Measurements from ENCODE around the gene PLPP7.
"Not testable (repeated sequence)": the region's sequence is repeated elsewhere in the genome, so short reads cannot be mapped to it uniquely, and the experiment has no call there.

PLPP7 gene

DNA sequence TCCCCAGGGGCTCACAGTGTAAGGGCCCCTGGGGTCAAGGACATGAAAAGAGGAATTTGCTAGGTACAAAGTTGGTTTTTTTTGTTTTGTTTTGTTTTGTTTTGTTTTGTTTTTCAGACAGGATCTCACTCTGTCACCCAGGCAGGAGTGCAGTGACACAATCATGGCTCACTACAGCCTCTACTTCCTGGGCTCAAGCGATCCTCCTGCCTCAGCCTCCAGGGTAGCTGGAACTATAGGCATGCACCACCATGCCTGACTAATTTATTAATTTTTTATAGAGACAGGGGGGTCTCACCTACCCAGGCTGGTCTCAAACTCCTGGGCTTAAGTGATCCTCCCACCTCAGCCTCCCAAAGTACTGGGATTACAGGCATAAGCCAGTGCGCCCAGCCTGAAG lies 42.5 kb downstream of the PLPP7 start:
- DNase-seq (ENCODE audit: low read depth): not testable (repeated sequence)

DNA sequence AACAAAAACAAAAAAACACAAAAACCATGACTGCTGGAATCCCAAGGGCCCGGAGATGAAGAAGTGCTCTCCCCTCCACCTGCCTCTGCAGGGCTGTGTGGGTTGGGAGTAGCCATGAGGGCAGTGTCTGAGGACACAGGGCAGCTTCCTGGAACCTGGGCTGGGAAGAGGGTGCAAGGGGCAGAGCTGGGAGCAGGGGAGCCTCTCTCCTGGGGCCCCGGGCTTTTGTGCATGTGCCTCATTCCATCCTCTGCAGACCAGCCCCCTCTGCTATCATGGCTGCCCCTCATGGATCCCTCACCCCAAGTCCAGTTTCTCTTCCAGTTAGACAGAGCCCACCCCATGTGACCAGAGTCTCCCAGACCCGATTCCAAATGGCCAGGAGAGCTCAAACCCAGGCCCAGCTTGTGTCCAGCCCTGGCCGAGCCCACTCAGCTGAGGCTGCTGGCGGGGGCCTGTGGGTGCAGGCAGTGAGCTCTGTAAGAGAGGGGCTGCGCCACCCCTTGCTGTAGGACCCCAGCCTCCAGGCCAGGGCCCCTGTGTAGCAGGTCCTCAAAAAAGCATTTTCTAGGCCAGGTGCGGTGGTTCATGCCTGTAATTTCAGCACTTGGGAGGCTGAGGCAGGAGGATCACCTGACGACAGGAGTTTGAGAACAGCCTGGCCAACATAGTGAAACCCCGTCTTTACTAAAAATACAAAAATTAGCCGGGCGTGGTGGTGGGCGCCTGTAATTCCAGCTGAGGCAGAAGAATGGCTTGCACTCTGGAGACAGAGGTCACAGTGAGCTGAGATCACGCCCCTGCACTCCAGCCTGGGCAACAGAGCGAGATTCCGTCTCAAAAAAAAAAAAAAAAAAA lies 44.5 kb downstream of the PLPP7 start:
- no peak for DNase-seq (ENCODE audit: low read depth)

DNA sequence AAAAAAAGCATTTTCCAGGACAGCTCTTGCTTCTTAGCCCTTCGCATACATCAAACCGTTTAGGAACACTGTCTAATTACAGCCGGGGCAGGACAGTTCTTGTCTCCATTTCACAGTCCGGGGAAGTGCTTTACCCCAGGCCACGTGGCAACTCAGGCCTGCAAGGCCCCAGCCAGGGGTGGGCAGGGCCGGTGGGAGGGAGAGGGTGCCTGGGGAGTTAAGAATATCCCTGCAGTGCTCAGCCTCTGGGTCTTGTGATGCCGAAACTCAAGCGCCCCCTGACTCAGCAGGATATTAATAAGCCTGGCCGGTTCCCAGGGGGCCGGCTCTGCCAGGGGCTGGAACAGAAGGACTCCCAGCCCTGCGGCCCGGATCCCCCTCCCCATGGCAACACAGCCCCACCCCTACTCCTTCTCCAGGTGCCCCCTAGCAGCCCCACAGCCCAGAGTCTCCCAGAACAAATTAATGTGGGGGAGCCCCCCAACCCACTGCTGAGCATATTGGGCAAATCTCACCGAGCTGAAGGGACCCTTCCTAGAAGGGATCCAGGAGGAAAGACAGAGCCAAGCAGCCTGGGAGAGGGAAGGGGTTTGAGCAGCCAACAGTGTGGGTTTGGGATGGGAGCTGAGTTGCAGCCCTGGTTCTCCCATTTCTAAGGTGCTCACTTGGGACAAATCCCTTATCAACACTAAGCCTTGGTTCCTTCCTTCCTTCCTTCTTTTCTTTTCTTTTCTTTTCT lies 45.3 kb downstream of the PLPP7 start:
- DNase-seq (ENCODE audit: low read depth): no peak

DNA sequence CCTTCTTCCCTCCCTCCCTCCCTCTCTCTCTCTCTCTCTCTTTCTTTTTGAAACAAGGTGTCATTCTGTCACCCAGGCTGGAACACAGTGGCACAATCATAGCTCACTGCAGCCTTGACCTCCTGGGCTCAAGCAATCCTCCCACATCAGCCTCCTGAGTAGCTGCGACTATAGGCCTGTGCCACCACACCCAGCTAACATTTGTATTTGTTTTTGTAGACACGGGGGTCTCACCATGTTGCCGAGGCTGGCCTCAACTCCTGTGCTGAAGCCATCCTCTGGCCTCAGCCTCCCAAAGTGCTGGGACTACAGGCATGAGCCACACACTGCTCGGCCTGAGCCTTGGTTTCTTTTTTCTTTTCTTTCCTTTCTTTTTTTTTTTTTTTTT lies 45.8 kb downstream of the PLPP7 start:
- no peak for DNase-seq (ENCODE audit: low read depth)

DNA sequence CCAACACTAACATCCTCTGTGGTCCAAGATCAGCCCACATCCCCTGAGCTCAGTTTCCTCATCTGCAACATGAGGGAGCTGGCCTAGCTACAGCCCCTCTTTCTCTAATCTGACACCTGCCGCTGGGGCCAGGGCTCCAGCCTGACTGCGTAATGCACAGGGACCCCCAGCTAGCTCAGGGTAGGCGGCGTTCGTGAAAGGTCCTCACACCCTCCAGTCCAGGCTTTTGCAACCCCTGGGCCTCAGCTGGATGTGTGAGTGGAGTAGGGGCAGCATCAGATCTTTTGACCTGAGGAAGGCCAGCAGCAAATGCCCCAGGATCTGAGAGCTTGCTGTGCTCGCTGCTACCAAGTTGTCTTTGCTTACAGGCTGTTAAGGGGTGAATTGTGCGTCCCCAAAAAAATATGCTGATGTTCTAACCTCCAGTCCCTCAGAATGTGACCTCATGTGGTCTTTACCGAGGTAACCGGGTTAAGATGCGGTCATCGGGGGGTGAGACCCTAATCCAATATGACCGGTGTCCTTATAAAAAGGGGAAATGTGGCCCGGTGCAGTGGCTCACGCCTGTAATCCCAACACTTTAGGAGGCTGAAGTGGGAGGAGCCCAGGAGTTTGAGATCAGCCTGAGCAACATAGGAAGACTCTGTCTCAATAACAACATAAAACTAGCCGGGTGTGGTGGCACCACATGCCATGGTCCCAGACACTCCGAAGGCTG lies 47.8 kb downstream of the PLPP7 start:
- no peak for DNase-seq (ENCODE audit: low read depth)

DNA sequence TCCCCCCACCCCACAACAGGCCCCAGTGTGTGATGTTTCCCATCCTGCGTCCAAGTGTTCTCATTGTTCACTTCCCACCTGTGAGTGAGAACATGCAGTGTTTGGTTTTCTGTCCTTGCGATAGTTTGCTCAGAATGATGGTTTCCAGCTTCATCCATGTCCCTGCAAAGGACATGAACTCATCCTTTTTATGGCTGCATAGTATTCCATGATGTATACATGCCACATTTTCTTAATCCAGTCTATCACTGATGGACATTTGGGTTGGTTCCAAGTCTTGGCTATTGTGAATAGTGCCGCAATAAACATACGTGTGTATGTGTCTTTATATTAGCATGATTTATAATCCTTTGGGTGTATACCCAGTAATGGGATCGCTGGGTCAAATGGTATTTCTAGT lies 49.7 kb downstream of the PLPP7 start:
- not testable (repeated sequence) for DNase-seq (ENCODE audit: low read depth)

DNA sequence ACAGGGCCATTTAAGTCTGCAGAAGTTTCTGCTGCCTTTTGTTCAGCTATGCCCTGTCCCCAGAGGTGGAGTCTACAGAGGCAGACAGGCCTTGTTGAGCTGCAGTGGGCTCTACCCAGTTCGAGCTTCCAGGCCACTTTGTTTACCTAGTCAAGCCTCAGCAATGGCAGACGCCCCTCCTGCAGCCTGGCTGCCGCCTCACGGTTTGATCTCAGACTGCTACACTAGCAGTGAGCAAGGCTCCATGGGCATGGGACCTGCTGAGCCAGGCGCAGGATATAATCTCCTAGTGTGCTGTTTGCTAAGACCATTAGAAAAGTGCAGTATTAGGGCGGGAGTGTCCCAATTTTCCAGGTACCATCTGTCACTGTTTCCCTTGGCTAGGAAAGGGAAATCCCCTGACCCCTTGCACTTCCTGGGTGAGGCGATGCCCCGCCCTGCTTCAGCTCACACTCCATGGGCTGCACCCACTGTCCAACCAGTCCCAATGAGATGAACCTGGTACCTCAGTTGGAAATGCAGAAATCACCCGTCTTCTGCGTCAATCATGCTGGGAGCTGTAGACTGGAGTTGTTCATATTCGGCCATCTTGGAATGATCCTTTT lies 55.5 kb downstream of the PLPP7 start:
- DNase-seq (ENCODE audit: low read depth): not testable (repeated sequence)

DNA sequence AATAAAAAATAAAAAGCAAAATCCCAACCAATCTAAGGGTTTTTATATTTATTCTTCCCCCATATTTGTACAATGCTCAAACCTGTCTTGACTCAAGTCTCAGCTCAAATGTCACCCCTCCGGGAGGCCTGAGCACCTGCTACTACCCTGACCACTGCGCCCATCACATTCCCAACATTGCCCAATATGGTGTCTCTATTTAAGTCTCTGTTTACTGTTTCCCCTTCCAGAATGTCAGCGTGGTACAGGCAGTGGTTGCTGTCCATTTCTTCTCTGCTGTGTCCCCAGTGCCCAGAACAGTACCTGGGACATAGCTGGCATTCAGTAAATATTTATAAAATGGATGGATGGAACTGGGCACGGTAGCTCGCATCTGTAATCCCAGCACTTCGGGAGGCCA lies 57.0 kb downstream of the PLPP7 start:
- no peak for DNase-seq (ENCODE audit: low read depth)

DNA sequence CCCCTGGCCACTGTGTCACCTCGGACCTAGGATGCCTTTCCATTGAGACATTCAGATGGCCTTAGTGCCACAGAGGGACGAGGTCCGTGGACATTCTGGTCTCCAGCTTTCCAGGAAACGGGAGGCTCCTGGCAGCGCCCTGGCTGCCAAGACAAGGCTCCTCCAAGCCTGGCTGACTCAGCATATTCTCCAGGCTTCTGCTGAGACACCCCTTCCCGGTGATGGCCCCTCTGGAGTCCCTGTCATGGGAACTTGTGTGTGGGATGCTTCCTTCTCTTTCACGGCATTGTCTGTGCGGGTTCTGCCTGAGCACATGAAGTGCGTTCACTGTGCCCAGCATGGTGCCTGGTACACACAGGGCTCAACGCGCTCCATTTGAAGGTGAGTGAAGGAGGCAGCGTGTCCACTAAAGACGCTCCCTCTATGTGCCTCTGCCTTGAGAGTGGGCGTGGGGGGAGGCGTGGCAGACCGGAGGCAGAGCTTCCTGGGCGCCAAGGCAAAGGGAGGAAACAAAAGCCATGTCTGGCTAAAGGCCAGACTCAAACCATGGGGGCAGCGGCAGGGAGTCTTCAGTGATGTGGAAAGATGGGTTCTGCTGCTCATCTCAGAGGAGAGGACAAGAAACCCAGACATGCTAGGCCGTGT lies 58.0 kb downstream of the PLPP7 start:
- no peak for DNase-seq (ENCODE audit: low read depth)

DNA sequence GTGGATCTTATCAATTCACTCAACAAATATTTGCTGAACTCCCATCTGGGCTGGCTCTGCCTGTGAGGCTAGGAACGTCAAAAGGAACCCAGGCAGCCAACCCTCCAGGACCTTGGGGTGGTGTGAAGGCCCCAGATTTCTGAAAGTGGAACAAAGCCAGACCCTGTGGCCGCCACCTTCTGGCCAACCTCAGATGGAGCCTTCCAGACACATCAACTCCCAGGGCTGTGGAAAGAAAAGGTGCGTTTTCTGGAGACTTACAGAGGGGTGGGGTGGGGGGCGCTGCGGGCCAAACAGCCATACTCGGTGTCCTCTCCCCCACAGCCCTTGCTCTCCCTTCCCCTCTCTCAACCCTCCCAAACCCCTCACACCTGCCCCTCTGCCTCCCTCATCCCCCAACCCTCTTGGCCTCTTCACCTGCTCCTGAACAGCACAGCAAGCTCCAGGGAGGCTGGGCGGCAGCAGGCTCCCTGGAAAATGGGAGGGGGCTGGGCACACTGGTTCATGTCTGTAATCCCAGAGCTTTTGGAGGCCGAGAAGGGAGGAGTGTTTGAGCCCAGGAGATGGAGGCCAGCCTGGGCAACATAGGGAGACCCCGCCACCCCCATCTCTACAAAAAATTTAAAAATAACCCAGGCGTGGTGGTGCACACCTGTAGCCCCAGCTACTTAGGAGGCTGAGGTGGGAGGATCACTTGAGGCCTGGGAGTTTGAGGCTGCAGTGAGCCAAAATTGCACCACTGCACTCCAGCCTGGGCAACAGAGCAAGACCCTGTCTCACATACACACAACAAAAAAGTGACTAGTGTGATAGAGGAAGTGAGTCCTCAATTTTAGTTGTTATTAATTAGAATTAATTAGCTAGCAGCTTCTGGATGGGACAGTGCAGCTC lies 59.4 kb downstream of the PLPP7 start:
- DNase-seq (ENCODE audit: low read depth): no peak

DNA sequence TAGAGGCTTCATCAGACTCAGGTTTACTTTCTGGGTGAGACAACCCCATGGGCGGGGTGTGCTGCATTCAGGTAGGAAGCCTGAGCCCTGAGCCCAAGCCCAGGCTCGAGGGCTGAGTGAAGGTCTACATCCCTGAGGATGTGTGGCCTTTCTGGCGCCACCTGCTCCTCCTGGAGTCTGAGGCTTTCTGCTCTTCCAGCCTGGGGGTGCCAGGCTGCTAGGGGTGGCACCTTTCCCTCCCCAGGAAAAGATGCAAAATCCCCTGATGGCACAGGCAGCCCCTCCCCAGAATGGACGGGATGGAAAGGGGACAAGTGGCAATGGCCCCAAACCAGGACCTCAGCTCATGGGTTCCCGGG lies 60.0 kb downstream of the PLPP7 start:
- DNase-seq (ENCODE audit: low read depth): no peak

DNA sequence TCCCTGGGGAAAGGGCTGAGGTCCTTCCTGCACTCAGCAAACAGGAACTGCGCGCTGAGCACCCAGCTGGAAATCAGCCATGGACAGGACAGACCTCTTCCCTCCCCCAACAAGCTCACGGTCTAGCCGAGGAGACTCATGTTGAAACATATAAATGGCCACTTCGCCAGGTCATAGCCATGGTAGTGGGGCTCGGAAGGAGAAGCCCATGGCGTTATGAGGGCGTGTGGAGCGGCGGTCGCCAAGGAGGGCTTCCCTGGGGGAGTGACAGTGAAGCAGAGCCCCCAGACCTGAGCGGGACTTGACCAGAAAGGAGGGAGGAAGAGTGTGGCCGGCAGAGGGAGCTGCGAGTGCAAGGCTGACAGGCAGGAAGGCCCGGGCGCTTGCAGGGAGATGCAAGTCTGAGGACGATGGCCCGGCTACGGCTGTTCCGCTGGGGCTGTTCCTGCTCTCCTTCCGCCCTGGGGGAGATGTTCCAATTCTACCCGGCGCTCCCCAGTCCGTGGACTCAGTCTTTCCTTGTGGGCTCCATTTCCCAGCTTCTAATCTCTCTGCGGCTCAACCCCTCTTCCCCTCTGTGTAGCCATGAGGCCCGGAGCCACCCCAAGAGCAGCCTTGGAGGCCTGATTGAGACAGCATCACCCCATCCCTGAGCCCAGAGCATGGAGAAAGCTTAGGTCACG lies 60.5 kb downstream of the PLPP7 start:
- DNase-seq (ENCODE audit: low read depth): peak; percentile 60

DNA sequence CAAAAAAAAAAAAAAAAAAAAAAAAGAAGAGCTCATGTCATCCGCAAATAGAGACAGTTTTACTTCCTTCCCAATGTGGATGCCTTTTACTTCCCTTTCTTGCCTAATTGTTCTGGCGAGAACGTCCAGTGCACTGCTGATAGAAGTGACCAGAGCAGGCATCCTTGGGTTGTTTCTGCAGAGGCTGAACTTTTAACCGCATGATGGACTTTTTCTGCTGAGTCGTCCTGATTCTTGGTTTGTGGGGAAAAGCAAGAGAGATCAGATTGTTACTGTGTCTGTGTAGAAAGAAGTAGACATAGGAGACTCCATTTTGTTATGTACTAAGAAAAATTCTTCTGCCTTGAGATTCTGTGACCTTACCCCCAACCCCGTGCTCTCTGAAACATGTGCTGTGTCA lies 67.0 kb downstream of the PLPP7 start:
- not testable (repeated sequence) for DNase-seq (ENCODE audit: low read depth)

DNA sequence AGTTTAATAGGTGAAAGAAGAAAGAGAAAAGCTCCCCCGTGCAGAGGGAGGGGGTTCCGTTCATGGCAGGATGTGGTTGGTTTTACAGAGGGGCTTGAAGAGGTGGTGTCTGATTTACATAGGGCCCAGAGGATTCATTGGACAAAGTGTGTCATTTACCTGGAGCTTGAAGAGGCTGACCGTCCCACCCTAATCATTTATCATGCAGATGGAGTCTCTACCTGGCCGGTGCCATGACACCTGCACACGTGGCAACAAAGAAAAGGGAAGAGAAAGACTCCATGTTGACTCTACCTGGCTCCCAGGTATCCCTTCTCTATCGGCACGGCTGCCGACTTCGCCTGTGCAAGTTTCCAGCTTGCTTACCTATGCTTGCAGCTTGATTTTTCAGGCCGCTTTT lies 69.0 kb downstream of the PLPP7 start:
- no peak for DNase-seq (ENCODE audit: low read depth)

All from stromal cell of bone marrow (primary cell).